ENCODE results near the gene ASXL1. TPM values are rescaled to one million over a fixed set of nuclear protein-coding genes. Genes with fewer than 3 reads are reported as not detected.

Gene ASXL1
- total RNA-seq, 1 experiment from 2014 or later = 22.7 TPM

DNA sequence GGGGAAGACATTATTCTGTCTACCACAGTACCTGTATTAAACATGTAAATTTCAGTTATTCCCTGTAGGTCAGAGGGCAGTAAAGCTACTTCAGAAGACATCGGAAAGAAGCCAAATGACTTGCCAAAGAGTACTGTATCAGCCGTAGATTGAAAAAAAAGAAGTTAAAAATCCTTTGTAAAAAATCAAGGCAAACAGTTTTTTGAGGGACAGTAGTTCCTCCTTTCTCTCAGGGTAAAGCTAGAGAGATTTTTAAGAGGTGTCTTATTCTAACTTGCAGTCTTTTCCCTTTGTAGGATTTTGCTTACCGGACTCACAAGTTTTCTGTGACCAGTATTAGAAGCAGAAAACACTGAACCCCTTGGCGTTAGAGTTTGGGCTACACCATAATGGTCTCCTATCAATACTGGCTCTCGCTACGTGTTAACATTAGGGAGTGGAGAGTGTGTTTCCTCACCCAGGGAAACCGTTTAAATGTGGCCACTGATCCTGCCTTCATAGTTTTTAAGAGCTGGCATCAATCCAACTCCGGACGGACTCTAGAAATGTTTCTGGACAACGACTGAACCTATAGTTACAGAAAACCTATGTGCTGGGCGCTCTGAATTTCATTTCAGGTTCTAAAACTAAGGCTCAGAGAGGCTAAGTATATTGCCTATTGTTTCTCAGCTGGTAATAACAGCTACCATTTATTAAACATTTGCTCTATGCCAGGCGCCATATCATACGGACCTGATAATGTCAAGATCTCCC is 1.3 kb upstream of the ASXL1 start:
- Mint-ChIP-seq H3K27ac (no peak overlapping the region), H3K4me3 (peak overlapping the region; percentile 95), H3K36me3 (peaks cover 2% of the 10 kb centered on the region; the same call in 1 of the 2 replicates), H3K9me3 (no peaks in the 10 kb centered on the region), H3K27me3 (ENCODE audit: low read depth) (peaks cover 67% of the 10 kb centered on the region), H3K4me1 (peaks cover 12% of the 10 kb centered on the region)
- no peak for TF ChIP-seq EMX1 (CRISPR knock-in tag; IDR thresholded peaks at IDR 0.05)
- no peak for TF ChIP-seq ZNF416 (CRISPR knock-in tag; IDR thresholded peaks at IDR 0.05)
- no peak for TF ChIP-seq NFYB (CRISPR knock-in tag; conservative IDR thresholded peaks at IDR 0.05; ENCODE audit: low read depth)
- ChIA-PET CTCF (no interaction called here), POLR2A (no interaction called here)
- DNase-seq (ENCODE audit: low spot score) (no peak), ATAC-seq (no peak)

DNA sequence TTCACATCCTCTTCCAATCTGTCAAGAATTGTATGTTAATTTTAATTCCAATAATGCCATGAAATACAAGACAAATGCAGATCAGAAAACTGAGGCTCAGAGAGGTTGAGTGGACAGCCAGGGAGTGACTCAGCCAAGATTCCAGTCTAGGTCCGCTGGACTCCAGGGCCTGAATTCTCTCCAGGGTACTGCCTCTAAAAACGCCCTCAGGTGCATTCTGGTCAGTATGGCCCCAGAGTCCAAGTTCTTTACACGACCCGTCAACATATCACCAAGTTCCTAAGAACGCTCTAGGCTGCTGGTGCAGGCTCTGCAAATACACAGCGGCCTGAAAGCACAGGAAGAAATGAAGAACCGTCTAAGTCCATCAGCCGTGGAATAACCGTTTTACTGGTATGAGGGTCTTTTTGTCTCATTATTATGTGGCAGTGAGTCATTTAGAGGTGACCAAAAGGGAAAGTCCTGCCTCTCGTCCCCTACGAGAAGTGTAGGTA is 709 bp upstream of the ASXL1 start:
- H3K27ac Mint-ChIP-seq = no peak overlapping the region
- H3K4me3 Mint-ChIP-seq = peak overlapping the region; percentile 95
- ATAC-seq = no peak
- ChIA-PET POLR2A (interaction anchor here (0.7 kb wide), 1 partner anchor 148 kb away, joined by 3 read pairs; no protein-coding TSS in a partner anchor), CTCF (interaction anchor here (0.6 kb wide), 2 partner anchors 504 to 518 kb away, joined by 3 read pairs; no protein-coding TSS in a partner anchor)
- DNase-seq (ENCODE audit: low spot score) = no peak
- H3K27me3 Mint-ChIP-seq (ENCODE audit: low read depth) = peaks cover 74% of the 10 kb centered on the region
- peaks cover 2% of the 10 kb centered on the region; the same call in 1 of the 2 replicates for H3K36me3 Mint-ChIP-seq
- H3K4me1 Mint-ChIP-seq = peaks cover 12% of the 10 kb centered on the region
- TF ChIP-seq, protein P1, sequence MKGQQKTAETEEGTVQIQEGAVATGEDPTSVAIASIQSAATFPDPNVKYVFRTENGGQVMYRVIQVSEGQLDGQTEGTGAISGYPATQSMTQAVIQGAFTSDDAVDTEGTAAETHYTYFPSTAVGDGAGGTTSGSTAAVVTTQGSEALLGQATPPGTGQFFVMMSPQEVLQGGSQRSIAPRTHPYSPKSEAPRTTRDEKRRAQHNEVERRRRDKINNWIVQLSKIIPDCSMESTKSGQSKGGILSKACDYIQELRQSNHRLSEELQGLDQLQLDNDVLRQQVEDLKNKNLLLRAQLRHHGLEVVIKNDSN (CRISPR knock-in tag; IDR thresholded peaks at IDR 0.05) = no peak
- no peak for TF ChIP-seq NR1H2 (CRISPR knock-in tag; IDR thresholded peaks at IDR 0.05)
- no peak for TF ChIP-seq TP53 (CRISPR knock-in tag; IDR thresholded peaks at IDR 0.05)
- TF ChIP-seq, protein P2, sequence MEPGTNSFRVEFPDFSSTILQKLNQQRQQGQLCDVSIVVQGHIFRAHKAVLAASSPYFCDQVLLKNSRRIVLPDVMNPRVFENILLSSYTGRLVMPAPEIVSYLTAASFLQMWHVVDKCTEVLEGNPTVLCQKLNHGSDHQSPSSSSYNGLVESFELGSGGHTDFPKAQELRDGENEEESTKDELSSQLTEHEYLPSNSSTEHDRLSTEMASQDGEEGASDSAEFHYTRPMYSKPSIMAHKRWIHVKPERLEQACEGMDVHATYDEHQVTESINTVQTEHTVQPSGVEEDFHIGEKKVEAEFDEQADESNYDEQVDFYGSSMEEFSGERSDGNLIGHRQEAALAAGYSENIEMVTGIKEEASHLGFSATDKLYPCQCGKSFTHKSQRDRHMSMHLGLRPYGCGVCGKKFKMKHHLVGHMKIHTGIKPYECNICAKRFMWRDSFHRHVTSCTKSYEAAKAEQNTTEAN (CRISPR knock-in tag; IDR thresholded peaks at IDR 0.05) = no peak
- TF ChIP-seq CBFB (CRISPR knock-in tag; IDR thresholded peaks at IDR 0.05; ENCODE audit: low read depth) = no peak
- TF ChIP-seq RELA (CRISPR knock-in tag; IDR thresholded peaks at IDR 0.05; ENCODE audit: borderline replicate concordance) = no peak
- TF ChIP-seq, protein P3, sequence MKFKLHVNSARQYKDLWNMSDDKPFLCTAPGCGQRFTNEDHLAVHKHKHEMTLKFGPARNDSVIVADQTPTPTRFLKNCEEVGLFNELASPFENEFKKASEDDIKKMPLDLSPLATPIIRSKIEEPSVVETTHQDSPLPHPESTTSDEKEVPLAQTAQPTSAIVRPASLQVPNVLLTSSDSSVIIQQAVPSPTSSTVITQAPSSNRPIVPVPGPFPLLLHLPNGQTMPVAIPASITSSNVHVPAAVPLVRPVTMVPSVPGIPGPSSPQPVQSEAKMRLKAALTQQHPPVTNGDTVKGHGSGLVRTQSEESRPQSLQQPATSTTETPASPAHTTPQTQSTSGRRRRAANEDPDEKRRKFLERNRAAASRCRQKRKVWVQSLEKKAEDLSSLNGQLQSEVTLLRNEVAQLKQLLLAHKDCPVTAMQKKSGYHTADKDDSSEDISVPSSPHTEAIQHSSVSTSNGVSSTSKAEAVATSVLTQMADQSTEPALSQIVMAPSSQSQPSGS (CRISPR knock-in tag; IDR thresholded peaks at IDR 0.05; ENCODE audit: borderline replicate concordance, low read depth) = no peak
- TF ChIP-seq, protein P4, sequence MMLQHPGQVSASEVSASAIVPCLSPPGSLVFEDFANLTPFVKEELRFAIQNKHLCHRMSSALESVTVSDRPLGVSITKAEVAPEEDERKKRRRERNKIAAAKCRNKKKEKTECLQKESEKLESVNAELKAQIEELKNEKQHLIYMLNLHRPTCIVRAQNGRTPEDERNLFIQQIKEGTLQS (CRISPR knock-in tag; conservative IDR thresholded peaks at IDR 0.05) = no peak
- TF ChIP-seq, protein P5, sequence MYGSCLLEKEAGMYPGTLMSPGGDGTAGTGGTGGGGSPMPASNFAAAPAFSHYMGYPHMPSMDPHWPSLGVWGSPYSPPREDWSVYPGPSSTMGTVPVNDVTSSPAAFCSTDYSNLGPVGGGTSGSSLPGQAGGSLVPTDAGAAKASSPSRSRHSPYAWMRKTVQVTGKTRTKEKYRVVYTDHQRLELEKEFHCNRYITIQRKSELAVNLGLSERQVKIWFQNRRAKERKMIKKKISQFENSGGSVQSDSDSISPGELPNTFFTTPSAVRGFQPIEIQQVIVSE (CRISPR knock-in tag; IDR thresholded peaks at IDR 0.05; ENCODE audit: borderline replicate concordance) = no peak
- no peak for TF ChIP-seq FOXK1 (CRISPR knock-in tag; IDR thresholded peaks at IDR 0.05)
- TF ChIP-seq ZNF263 (CRISPR knock-in tag; IDR thresholded peaks at IDR 0.05; ENCODE audit: low read depth) = no peak
- no peak for TF ChIP-seq GTF2I (CRISPR knock-in tag; conservative IDR thresholded peaks at IDR 0.05)
- TF ChIP-seq, protein P6, sequence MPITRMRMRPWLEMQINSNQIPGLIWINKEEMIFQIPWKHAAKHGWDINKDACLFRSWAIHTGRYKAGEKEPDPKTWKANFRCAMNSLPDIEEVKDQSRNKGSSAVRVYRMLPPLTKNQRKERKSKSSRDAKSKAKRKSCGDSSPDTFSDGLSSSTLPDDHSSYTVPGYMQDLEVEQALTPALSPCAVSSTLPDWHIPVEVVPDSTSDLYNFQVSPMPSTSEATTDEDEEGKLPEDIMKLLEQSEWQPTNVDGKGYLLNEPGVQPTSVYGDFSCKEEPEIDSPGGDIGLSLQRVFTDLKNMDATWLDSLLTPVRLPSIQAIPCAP (CRISPR knock-in tag; IDR thresholded peaks at IDR 0.05) = no peak
- no peaks in the 10 kb centered on the region for H3K9me3 Mint-ChIP-seq

DNA sequence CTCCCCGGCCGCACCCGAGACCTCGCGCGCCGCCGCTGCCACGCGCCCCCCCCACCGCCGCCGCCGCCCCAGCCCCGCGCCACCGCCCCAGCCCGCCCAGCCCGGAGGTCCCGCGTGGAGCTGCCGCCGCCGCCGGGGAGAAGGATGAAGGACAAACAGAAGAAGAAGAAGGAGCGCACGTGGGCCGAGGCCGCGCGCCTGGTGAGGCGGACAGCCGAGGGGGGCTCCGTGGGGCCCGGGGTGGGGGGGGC is 426 bp downstream of the ASXL1 start:
- ChIA-PET CTCF (interaction anchor here (0.6 to 1.0 kb wide), 5 partner anchors 127 to 431 kb away, joined by 3 to 5 read pairs (median 3); no protein-coding TSS in a partner anchor), POLR2A (interaction anchor here (1.3 to 1.5 kb wide), 2 partner anchors 14 to 123 kb away, joined by 4 to 7 read pairs; no protein-coding TSS in a partner anchor)
- DNase-seq (ENCODE audit: low spot score) (no peak), ATAC-seq (no peak)
- Mint-ChIP-seq H3K4me1 (peaks cover 12% of the 10 kb centered on the region), H3K4me3 (no peak overlapping the region), H3K27ac (no peak overlapping the region), H3K27me3 (ENCODE audit: low read depth) (peaks cover 81% of the 10 kb centered on the region), H3K36me3 (peaks cover 2% of the 10 kb centered on the region; the same call in 1 of the 2 replicates), H3K9me3 (no peaks in the 10 kb centered on the region)
- TF ChIP-seq, protein P7, sequence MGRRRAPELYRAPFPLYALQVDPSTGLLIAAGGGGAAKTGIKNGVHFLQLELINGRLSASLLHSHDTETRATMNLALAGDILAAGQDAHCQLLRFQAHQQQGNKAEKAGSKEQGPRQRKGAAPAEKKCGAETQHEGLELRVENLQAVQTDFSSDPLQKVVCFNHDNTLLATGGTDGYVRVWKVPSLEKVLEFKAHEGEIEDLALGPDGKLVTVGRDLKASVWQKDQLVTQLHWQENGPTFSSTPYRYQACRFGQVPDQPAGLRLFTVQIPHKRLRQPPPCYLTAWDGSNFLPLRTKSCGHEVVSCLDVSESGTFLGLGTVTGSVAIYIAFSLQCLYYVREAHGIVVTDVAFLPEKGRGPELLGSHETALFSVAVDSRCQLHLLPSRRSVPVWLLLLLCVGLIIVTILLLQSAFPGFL (CRISPR knock-in tag; IDR thresholded peaks at IDR 0.05; ENCODE audit: borderline replicate concordance) = no peak
- TF ChIP-seq, protein P8, sequence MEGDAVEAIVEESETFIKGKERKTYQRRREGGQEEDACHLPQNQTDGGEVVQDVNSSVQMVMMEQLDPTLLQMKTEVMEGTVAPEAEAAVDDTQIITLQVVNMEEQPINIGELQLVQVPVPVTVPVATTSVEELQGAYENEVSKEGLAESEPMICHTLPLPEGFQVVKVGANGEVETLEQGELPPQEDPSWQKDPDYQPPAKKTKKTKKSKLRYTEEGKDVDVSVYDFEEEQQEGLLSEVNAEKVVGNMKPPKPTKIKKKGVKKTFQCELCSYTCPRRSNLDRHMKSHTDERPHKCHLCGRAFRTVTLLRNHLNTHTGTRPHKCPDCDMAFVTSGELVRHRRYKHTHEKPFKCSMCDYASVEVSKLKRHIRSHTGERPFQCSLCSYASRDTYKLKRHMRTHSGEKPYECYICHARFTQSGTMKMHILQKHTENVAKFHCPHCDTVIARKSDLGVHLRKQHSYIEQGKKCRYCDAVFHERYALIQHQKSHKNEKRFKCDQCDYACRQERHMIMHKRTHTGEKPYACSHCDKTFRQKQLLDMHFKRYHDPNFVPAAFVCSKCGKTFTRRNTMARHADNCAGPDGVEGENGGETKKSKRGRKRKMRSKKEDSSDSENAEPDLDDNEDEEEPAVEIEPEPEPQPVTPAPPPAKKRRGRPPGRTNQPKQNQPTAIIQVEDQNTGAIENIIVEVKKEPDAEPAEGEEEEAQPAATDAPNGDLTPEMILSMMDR (IDR thresholded peaks at IDR 0.05) = no peak
- TF ChIP-seq ZNF671 (CRISPR knock-in tag; IDR thresholded peaks at IDR 0.05) = no peak
- TF ChIP-seq, protein P9, sequence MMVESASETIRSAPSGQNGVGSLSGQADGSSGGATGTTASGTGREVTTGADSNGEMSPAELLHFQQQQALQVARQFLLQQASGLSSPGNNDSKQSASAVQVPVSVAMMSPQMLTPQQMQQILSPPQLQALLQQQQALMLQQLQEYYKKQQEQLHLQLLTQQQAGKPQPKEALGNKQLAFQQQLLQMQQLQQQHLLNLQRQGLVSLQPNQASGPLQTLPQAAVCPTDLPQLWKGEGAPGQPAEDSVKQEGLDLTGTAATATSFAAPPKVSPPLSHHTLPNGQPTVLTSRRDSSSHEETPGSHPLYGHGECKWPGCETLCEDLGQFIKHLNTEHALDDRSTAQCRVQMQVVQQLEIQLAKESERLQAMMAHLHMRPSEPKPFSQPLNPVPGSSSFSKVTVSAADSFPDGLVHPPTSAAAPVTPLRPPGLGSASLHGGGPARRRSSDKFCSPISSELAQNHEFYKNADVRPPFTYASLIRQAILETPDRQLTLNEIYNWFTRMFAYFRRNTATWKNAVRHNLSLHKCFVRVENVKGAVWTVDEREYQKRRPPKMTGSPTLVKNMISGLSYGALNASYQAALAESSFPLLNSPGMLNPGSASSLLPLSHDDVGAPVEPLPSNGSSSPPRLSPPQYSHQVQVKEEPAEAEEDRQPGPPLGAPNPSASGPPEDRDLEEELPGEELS (CRISPR knock-in tag; IDR thresholded peaks at IDR 0.05) = no peak
- no peak for TF ChIP-seq CBFB (CRISPR knock-in tag; IDR thresholded peaks at IDR 0.05; ENCODE audit: low read depth)
